ENCODE measurements around the gene CERS4. TPM values are rescaled to one million over a fixed set of nuclear protein-coding genes. Genes with fewer than 3 reads are reported as not detected.
A peak's percentile ranks its signal among the peaks of the same experiment; 100 is the strongest.
"Not testable (repeated sequence)": the region's sequence is repeated elsewhere in the genome, so short reads cannot be mapped to it uniquely, and the experiment has no call there.

Gene CERS4
- total and polyA plus RNA-seq, 9 donors: 11.7 to 24.1 (median 16.1) TPM

DNA sequence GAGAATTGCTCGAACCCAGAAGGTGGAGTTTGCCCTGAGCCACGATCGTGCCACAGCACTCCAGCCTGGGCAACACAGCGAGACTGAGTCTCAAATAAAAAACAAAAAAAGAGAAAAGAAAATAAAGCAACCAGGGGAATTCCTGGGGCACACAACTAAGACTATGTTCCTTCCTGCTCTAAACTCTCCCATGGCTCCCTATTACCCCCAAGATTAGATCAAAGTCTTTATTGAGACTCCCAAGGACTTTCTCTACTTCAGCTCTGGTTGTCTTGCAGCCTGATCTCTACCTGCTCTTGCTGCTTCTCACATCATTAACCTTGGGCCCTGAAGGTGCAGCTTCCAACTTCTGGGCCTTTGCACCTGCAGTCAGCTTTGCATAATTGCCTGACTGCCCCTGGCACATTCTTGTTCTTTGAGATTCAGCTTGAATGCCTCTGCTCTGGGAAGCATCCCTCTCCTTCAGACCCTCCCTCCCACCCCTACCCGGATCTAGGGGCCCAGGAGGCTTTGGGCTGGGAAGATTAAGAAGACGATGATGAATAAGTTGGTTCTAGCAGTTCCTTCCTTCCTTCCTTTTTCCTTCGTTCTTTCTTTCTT, 16.8 kb upstream of the CERS4 start:
- peaks cover 8% of the 10 kb centered on the region for H3K4me1 ChIP-seq (ENCODE audit: control insufficient read depth, insufficient read depth, low read length)
- H3K36me3 ChIP-seq (ENCODE audit: control insufficient read depth, insufficient read depth, low read length): no peaks in the 10 kb centered on the region
- DNase-seq: no peak
- H3K9me3 ChIP-seq (replicated peaks; ENCODE audit: control insufficient read depth, low read depth, low read length): no peaks in the 10 kb centered on the region
- H3K27ac ChIP-seq (ENCODE audit: low read length): no peak overlapping the region
- H3K4me3 ChIP-seq (ENCODE audit: low read length): no peak overlapping the region
- WGBS (ENCODE audit: insufficient coverage): 89% methylated on average over 4 of the region's 7 CpGs
- no peaks in the 10 kb centered on the region for H3K27me3 ChIP-seq (ENCODE audit: control insufficient read depth, insufficient read depth, low read length)

DNA sequence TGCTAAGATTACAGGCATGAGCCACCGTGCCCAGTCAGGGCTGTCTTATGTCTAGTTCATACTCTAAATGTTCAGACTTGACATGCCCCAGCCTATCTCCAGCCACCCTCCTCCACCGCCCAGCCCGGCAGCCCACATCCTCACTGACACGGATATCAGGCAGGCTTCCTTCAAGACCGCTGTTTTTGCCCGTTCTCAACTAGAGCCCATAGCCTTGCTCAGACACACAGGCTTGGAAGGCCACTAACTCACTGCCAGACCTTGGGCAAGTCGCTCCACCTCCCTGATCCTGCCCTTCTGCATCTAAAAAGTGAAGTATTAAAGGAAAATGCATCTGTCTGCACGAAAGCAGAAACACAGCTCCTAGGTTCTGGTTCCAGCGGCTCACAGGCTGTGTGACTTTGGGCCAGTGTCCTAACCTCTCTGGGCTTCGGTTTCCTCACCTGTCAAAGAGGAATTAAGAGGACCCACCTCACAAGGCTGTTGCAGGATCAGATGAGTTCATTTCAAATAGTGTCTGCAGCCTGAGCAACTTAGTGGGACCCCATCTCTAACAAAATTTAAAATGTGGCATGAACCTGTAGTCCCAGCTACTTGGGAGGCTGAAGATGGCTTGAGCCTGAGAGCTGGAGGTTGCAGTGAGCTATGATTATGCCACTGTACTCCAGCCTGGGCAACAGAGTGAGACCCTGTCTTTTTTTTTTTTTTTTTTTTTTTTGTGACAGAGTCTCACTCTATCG, 14.5 kb upstream of the CERS4 start:
- no peak for DNase-seq
- Histone ChIP-seq H3K4me1 (ENCODE audit: control insufficient read depth, insufficient read depth, low read length) (peaks cover 8% of the 10 kb centered on the region), H3K4me3 (ENCODE audit: low read length) (no peak overlapping the region), H3K36me3 (ENCODE audit: control insufficient read depth, insufficient read depth, low read length) (no peaks in the 10 kb centered on the region), H3K9me3 (replicated peaks; ENCODE audit: control insufficient read depth, low read depth, low read length) (no peaks in the 10 kb centered on the region), H3K27ac (ENCODE audit: low read length) (peak overlapping the region; percentile 24), H3K27me3 (ENCODE audit: control insufficient read depth, insufficient read depth, low read length) (no peaks in the 10 kb centered on the region)
- 74% methylated on average over 9 of the region's 11 CpGs for WGBS (ENCODE audit: insufficient coverage)

GRCh38 chr19:8196271-8196927, 12.8 kb upstream of the CERS4 start:
- Histone ChIP-seq H3K27me3 (ENCODE audit: control insufficient read depth, insufficient read depth, low read length) (peaks cover 3% of the 10 kb centered on the region), H3K27ac (ENCODE audit: low read length) (no peak overlapping the region)
- 35% methylated on average over 3 of the region's 10 CpGs for WGBS (ENCODE audit: insufficient coverage)

DNA sequence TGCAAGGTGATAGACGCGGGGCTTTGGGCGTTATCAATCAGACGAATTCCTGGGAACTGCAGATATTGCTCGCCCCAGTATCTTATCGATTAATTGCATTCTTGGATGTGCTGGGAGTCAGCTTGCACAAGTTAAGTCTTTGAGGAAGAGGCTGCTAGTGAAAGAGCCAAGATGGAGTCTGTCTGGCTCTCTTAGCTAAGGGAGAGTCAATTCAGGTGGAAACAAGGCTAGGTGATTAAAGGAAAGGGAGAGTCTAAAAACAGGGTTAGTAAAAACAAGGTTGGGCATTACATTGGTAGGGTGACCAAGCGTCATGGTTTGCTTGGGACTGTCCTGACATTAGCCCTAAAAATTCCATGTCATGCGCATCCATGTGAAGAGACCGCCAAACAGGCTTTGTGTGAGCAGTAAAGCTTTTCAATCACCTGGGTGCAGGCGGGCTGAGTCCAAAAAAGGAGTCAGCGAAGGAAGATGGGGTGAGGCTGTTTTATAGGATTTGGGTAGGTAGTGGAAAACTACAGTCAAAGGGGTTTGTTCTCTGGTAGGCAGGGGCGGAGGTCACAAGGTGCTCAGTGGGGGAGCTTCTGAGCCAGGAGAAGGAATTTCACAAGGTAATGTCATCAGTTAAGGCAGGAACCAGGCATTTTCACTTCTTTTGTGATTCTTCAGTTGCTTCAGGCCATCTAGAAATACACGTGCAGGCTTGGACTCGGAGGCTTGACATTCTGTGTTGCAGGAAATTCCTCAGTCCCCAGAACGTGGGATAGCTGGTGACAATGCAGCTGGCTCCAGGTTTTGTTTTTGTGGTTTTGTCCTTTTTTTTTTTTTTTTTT, 5.7 kb upstream of the CERS4 start:
- H3K9me3 ChIP-seq (replicated peaks; ENCODE audit: control insufficient read depth, low read depth, low read length); H3K4me3 ChIP-seq (ENCODE audit: low read length); H3K27me3 ChIP-seq (ENCODE audit: control insufficient read depth, insufficient read depth, low read length); H3K4me1 ChIP-seq (ENCODE audit: control insufficient read depth, insufficient read depth, low read length); DNase-seq; H3K36me3 ChIP-seq (ENCODE audit: control insufficient read depth, insufficient read depth, low read length); H3K27ac ChIP-seq (ENCODE audit: low read length): not testable (repeated sequence)
- WGBS (ENCODE audit: insufficient coverage): 54% methylated on average over 14 of the region's 15 CpGs

More at GRCh38 chr19:8196271-8196927, 12.8 kb upstream of the CERS4 start:
- no peak for DNase-seq
- Histone ChIP-seq H3K36me3 (ENCODE audit: control insufficient read depth, insufficient read depth, low read length) (no peaks in the 10 kb centered on the region), H3K4me3 (ENCODE audit: low read length) (no peak overlapping the region), H3K4me1 (ENCODE audit: control insufficient read depth, insufficient read depth, low read length) (peaks cover 8% of the 10 kb centered on the region), H3K9me3 (replicated peaks; ENCODE audit: control insufficient read depth, low read depth, low read length) (no peaks in the 10 kb centered on the region)

GRCh38 chr19:8204961-8205360, 4.2 kb upstream of the CERS4 start:
- Histone ChIP-seq H3K4me1 (ENCODE audit: control insufficient read depth, insufficient read depth, low read length) (peaks cover 12% of the 10 kb centered on the region), H3K27ac (ENCODE audit: low read length) (no peak overlapping the region), H3K27me3 (ENCODE audit: control insufficient read depth, insufficient read depth, low read length) (peaks cover 6% of the 10 kb centered on the region), H3K36me3 (ENCODE audit: control insufficient read depth, insufficient read depth, low read length) (no peaks in the 10 kb centered on the region), H3K4me3 (ENCODE audit: low read length) (no peak overlapping the region), H3K9me3 (replicated peaks; ENCODE audit: control insufficient read depth, low read depth, low read length) (no peaks in the 10 kb centered on the region)
- 71% methylated on average over 4 of the region's 5 CpGs for WGBS (ENCODE audit: insufficient coverage)
- no peak for DNase-seq

DNA sequence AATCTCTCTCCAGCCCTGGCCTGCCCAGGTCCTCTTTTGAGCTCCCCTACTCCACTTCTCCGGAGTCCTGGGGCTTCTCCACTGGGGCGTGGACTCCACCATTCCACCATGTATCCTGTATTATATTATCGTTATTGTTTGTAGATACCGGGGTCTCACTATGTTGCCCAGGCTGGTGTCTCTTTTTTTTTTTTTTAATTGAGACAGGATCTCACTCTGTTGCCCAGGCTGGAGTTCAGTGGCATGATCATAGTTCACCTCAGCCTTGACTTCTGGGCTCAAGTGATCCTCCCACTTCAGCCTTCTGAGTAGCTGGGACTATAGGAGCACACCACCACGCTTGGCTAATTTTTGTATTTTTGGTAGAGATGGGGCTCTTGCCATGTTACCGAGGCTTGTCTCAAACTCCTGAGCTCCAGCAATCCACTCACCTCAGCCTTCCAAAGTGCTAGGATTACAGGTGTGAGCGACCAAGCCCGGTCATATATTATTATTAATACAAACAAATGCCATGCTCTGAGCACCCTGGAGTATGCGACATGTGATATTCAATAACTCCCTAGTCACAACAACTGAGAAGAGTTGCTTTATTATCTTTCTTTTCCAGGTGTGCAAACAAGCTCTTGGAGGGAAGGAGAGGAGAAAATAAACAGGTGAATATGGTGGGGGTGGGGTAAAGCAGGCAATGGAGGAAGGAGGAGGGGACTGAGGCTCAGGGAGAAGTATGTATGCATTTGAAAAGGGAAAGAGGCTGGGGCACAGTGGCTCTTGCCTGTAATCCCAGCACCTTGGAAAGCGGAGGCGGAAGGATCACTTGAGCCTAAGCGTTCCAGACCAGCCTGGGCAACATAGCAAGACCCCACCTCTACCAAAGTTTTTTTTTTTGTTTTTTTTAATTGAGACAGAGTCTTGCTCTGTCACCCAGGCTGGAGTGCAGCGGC, 2.8 kb upstream of the CERS4 start:
- H3K4me3 ChIP-seq (ENCODE audit: low read length): no peak overlapping the region
- H3K36me3 ChIP-seq (ENCODE audit: control insufficient read depth, insufficient read depth, low read length): no peaks in the 10 kb centered on the region
- no peaks in the 10 kb centered on the region for H3K9me3 ChIP-seq (replicated peaks; ENCODE audit: control insufficient read depth, low read depth, low read length)
- H3K27ac ChIP-seq (ENCODE audit: low read length): no peak overlapping the region
- whole genome bisulfite sequencing (ENCODE audit: insufficient coverage): 80% methylated on average over 1 of the region's 13 CpGs
- DNase-seq: no peak
- H3K27me3 ChIP-seq (ENCODE audit: control insufficient read depth, insufficient read depth, low read length): peaks cover 3% of the 10 kb centered on the region
- H3K4me1 ChIP-seq (ENCODE audit: control insufficient read depth, insufficient read depth, low read length): peaks cover 20% of the 10 kb centered on the region

DNA sequence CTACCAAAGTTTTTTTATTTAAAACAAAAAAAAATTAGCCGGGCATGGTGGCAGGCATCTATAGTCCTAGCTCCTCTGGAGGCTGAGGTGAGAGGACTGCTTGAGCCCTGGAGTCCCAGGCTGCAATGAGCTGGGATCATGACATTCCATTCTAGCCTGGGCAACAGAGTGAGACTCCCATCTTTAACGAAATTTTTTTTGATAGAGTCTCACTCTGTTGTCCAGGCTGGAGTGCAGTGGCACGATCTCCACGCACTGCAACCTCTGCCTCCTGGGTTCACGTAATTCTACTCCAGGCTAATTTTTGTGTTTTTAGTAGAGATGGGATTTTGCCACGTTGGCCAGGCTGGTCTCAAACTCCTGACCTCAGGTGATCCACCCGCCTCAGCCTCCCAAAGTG, 1.8 kb upstream of the CERS4 start:
- H3K4me3 ChIP-seq (ENCODE audit: low read length); H3K27me3 ChIP-seq (ENCODE audit: control insufficient read depth, insufficient read depth, low read length); H3K27ac ChIP-seq (ENCODE audit: low read length); H3K9me3 ChIP-seq (replicated peaks; ENCODE audit: control insufficient read depth, low read depth, low read length); DNase-seq; H3K36me3 ChIP-seq (ENCODE audit: control insufficient read depth, insufficient read depth, low read length): not testable (repeated sequence)
- peaks cover 20% of the 10 kb centered on the region for H3K4me1 ChIP-seq (ENCODE audit: control insufficient read depth, insufficient read depth, low read length)
- WGBS (ENCODE audit: insufficient coverage): 70% methylated on average over 2 of the region's 7 CpGs

GRCh38 chr19:8208119-8208921, 850 bp upstream of the CERS4 start:
- Histone ChIP-seq H3K27me3 (ENCODE audit: control insufficient read depth, insufficient read depth, low read length) (no peaks in the 10 kb centered on the region), H3K4me1 (ENCODE audit: control insufficient read depth, insufficient read depth, low read length) (peaks cover 20% of the 10 kb centered on the region), H3K27ac (ENCODE audit: low read length) (peak overlapping the region; percentile 3), H3K4me3 (ENCODE audit: low read length) (peak overlapping the region; percentile 45), H3K36me3 (ENCODE audit: control insufficient read depth, insufficient read depth, low read length) (peaks cover 5% of the 10 kb centered on the region), H3K9me3 (replicated peaks; ENCODE audit: control insufficient read depth, low read depth, low read length) (no peaks in the 10 kb centered on the region)
- no peak for DNase-seq
- WGBS (ENCODE audit: insufficient coverage): 21% methylated on average over 30 of the region's 35 CpGs
